ENCODE results near the gene RDH11.

RDH11 gene

DNA sequence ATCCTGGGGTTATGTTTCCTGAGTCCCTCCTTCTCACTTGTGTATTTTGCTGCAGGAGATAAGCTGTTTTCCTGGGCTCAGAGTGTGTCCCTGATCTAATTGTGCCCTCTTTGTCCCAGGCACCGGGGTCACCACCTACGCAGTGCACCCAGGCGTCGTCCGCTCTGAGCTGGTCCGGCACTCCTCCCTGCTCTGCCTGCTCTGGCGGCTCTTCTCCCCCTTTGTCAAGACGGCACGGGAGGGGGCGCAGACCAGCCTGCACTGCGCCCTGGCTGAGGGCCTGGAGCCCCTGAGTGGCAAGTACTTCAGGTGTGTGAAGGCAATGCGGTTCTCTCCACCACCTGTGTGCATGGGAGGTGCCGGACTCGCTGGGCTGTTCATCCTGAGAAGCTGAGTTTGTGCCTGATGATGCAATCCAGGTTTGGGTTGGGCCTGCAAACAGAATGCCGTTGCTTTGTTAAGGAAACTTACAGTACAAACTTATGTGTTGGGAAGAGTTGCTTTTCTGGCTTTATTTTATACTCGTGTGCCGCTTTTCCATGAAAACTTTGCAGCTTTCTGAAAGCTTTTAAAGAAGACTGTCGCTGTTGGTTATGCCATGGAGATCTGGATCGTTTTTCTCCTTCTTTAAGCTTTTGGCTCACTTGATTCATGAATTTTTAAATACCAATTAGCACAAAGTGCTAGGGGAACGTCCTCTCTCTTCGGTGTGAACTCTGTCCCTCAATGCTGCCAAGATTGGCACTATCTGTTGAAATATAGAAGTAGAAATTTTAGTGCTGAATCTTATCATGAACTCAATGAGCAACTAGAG is 33.7 kb upstream of the RDH11 start (continued):
- TF ChIP-seq YY1 (tag by site-specific recombination; IDR thresholded peaks at IDR 0.05) (no peak), KLF7 (tag by site-specific recombination; IDR thresholded peaks at IDR 0.05; ENCODE audit: borderline replicate concordance) (no peak)

DNA sequence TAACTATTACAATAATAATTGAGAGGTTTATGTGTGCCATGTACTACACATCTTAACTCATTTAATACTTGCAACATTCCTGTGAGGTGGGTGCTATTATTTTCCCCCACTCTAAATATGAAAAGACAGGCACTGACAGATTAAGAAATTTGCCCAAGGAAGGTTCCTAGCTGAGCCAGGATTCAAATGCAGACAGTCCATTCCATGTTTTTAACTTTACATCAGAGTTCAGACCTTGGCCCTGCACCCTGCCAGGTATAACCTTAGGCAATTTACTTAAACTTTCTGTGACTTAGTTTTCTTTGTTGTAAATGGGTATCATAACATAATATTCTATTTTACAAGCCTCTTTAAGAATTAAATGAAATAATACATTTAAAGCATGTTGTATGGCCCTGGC is 32.7 kb upstream of the RDH11 start:
- Histone ChIP-seq H3K27ac (ENCODE audit: extremely low read depth, low read depth, low read length) (no peak overlapping the region), H3K36me3 (ENCODE audit: control insufficient read depth in 2 of 2, insufficient read depth in 1 of 2, low read length in 2 of 2) (no peaks in the 10 kb centered on the region), H3K4me1 (ENCODE audit: control insufficient read depth, insufficient read depth, low read length) (no peaks in the 10 kb centered on the region), H3K4me3 (ENCODE audit: low read depth, low read length) (no peak overlapping the region), H3K9me3 (ENCODE audit: control insufficient read depth, insufficient read depth, low read depth, low read length) (no peaks in the 10 kb centered on the region)
- TF ChIP-seq TRIM28 (IDR thresholded peaks at IDR 0.05; ENCODE audit: borderline replicate concordance, low read length) (no peak), SP3 (tag by site-specific recombination; IDR thresholded peaks at IDR 0.05) (no peak), ZNF37A (tag by site-specific recombination; IDR thresholded peaks at IDR 0.05) (no peak), ZNF10 (tag by site-specific recombination; IDR thresholded peaks at IDR 0.05) (no peak), ZFP69B (tag by site-specific recombination; IDR thresholded peaks at IDR 0.05) (no peak), PRDM1 (tag by site-specific recombination; IDR thresholded peaks at IDR 0.05) (no peak), ZBTB48 (tag by site-specific recombination; IDR thresholded peaks at IDR 0.05) (no peak), REPIN1 (tag by site-specific recombination; IDR thresholded peaks at IDR 0.05; ENCODE audit: low read depth) (no peak), ZNF555 (tag by site-specific recombination; conservative IDR thresholded peaks at IDR 0.05) (no peak), ZNF114 (tag by site-specific recombination; IDR thresholded peaks at IDR 0.05) (no peak), OSR2 (tag by site-specific recombination; IDR thresholded peaks at IDR 0.05) (no peak), ZNF837 (tag by site-specific recombination; IDR thresholded peaks at IDR 0.05) (no peak), SP2 (tag by site-specific recombination; IDR thresholded peaks at IDR 0.05) (no peak), ZBTB17 (tag by site-specific recombination; IDR thresholded peaks at IDR 0.05) (no peak), ZFP41 (tag by site-specific recombination; IDR thresholded peaks at IDR 0.05; ENCODE audit: borderline replicate concordance) (no peak), ZNF561 (tag by site-specific recombination; IDR thresholded peaks at IDR 0.05; ENCODE audit: borderline replicate concordance) (no peak), ZFP37 (tag by site-specific recombination; IDR thresholded peaks at IDR 0.05) (no peak)
- TF ChIP-seq, protein P1, sequence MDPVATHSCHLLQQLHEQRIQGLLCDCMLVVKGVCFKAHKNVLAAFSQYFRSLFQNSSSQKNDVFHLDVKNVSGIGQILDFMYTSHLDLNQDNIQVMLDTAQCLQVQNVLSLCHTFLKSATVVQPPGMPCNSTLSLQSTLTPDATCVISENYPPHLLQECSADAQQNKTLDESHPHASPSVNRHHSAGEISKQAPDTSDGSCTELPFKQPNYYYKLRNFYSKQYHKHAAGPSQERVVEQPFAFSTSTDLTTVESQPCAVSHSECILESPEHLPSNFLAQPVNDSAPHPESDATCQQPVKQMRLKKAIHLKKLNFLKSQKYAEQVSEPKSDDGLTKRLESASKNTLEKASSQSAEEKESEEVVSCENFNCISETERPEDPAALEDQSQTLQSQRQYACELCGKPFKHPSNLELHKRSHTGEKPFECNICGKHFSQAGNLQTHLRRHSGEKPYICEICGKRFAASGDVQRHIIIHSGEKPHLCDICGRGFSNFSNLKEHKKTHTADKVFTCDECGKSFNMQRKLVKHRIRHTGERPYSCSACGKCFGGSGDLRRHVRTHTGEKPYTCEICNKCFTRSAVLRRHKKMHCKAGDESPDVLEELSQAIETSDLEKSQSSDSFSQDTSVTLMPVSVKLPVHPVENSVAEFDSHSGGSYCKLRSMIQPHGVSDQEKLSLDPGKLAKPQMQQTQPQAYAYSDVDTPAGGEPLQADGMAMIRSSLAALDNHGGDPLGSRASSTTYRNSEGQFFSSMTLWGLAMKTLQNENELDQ (tag by site-specific recombination; IDR thresholded peaks at IDR 0.05; ENCODE audit: low read depth), result no peak
- TF ChIP-seq, protein P2, sequence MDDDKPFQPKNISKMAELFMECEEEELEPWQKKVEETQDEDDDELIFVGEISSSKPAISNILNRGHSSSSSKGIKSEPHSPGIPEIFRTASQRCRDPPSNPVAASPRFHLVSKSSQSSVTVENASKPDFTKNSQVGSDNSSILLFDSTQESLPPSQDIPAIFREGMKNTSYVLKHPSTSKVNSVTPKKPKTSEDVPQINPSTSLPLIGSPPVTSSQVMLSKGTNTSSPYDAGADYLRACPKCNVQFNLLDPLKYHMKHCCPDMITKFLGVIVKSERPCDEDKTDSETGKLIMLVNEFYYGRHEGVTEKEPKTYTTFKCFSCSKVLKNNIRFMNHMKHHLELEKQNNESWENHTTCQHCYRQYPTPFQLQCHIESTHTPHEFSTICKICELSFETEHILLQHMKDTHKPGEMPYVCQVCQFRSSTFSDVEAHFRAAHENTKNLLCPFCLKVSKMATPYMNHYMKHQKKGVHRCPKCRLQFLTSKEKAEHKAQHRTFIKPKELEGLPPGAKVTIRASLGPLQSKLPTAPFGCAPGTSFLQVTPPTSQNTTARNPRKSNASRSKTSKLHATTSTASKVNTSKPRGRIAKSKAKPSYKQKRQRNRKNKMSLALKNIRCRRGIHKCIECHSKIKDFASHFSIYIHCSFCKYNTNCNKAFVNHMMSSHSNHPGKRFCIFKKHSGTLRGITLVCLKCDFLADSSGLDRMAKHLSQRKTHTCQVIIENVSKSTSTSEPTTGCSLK (tag by site-specific recombination; IDR thresholded peaks at IDR 0.05), result no peak
- POLR2A ChIA-PET, result no interaction called here
- CTCF ChIA-PET, result interaction anchor here (1.1 kb wide), 2 partner anchors 24 to 109 kb away, joined by 4 read pairs; partner anchors contain the start of gene ARG2

All from HEK293 (cell line).